Vagina (tissue), 2 donors: ENCODE results near the gene SLC9A9.

Source experiments
- CTCF ChIP-seq, 3 experiments: fragments of 450-650 bp in 2 of 3; fragments of 200-600 bp in 1 of 3; sonication (generic) in 1 of 3; IDR thresholded peaks; one replicate each; pipeline ENCODE4 v1.5.1; 2017 to 2019; ENCODE audit warnings: antibody characterized with exemption in 3 of 3, mild to moderate bottlenecking in 2 of 3, moderate library complexity in 2 of 3
- POLR2A ChIP-seq, 2 donors: fragments of 450-650 bp; IDR thresholded peaks; one replicate each; pipeline ENCODE4 v1.6.1; 2017; ENCODE audit warnings: antibody characterized with exemption in 2 of 2, mild to moderate bottlenecking in 2 of 2, moderate library complexity in 2 of 2
- POLR2AphosphoS5 ChIP-seq, 2 donors: sonication (generic); formaldehyde crosslinking; IDR thresholded peaks; one replicate each; pipeline ENCODE4 v1.9.0; 2017; ENCODE audit warnings: antibody characterized with exemption in 2 of 2, mild to moderate bottlenecking in 2 of 2, low read depth in 1 of 2; ENCODE audit not compliant: insufficient read depth in 1 of 2

- TF ChIP-seq CTCF (IDR thresholded peaks at IDR 0.05): no peak
- TF ChIP-seq POLR2A (IDR thresholded peaks at IDR 0.05): no peak
- no peak for TF ChIP-seq POLR2AphosphoS5 (IDR thresholded peaks at IDR 0.05; ENCODE audit: insufficient read depth in 1 of 2, low read depth in 1 of 2)
These were observed 32.8 kb upstream of the SLC9A9 start for GRCh38 chr3:143881095-143881494.
